Muscle layer of duodenum (tissue), 2 donors: ENCODE results near the gene NEURL1B.
A peak's percentile ranks its signal among the peaks of the same experiment; 100 is the strongest.

Experiments used
- H3K27ac ChIP-seq: one replicate; pipeline ENCODE4 v1.7.0; 2013; ENCODE audit warnings: mild to moderate bottlenecking, low read length
- H3K27me3 ChIP-seq: one replicate; pipeline ENCODE4 v1.7.0; 2013; ENCODE audit warnings: low read depth, mild to moderate bottlenecking, control low read depth, low read length
- H3K36me3 ChIP-seq, 2 donors: one replicate each; pipeline ENCODE4 v1.7.0; 2013; ENCODE audit warnings: low read length in 2 of 2, control low read depth in 1 of 2, mild to moderate bottlenecking in 1 of 2; ENCODE audit not compliant: insufficient read depth in 2 of 2, control insufficient read depth in 1 of 2
- H3K4me1 ChIP-seq, 2 donors: one replicate each; pipeline ENCODE4 v1.7.0; 2013; ENCODE audit warnings: low read length in 2 of 2, mild to moderate bottlenecking in 2 of 2, control low read depth in 1 of 2, moderate library complexity in 1 of 2; ENCODE audit not compliant: insufficient read depth in 2 of 2, control insufficient read depth in 1 of 2
- H3K4me3 ChIP-seq, 2 donors: one replicate each; pipeline ENCODE4 v1.7.0; 2013; ENCODE audit warnings: low read length in 2 of 2, low read depth in 1 of 2, mild to moderate bottlenecking in 1 of 2
- H3K9me3 ChIP-seq, 2 donors: one replicate each; pipeline ENCODE4 v1.7.0; 2013; ENCODE audit warnings: low read length in 2 of 2, control low read depth in 1 of 2, mild to moderate bottlenecking in 1 of 2; ENCODE audit not compliant: control insufficient read depth in 1 of 2
- donor health status: healthy.

The NEURL1B gene

GRCh38 chr5:172732201-172732865 lies 91.3 kb downstream of the NEURL1B start:
- H3K27ac ChIP-seq, result peak overlapping the region; percentile 98
- H3K9me3 ChIP-seq, result no peaks in the 10 kb centered on the region
- no peaks in the 10 kb centered on the region for H3K36me3 ChIP-seq
- peak overlapping the region in 1 of 2 donors; percentile 2 for H3K4me3 ChIP-seq
- no peaks in the 10 kb centered on the region for H3K27me3 ChIP-seq
- H3K4me1 ChIP-seq, result peaks cover 10 to 17% of the 10 kb centered on the region in 2 donors

- Histone ChIP-seq H3K36me3 (no peaks in the 10 kb centered on the region), H3K9me3 (no peaks in the 10 kb centered on the region), H3K27ac (peak overlapping the region; percentile 98), H3K27me3 (no peaks in the 10 kb centered on the region), H3K4me1 (peaks cover 10 to 17% of the 10 kb centered on the region in 2 donors), H3K4me3 (peak overlapping the region in 1 of 2 donors; percentile 2)
Measured at GRCh38 chr5:172733131-172733973, 92.3 kb downstream of the NEURL1B start.

GRCh38 chr5:172733974-172734346 lies 92.9 kb downstream of the NEURL1B start:
- no peaks in the 10 kb centered on the region for H3K9me3 ChIP-seq
- no peak overlapping the region for H3K4me3 ChIP-seq
- H3K27ac ChIP-seq, result peak overlapping the region; percentile 98
- no peaks in the 10 kb centered on the region for H3K36me3 ChIP-seq
- no peaks in the 10 kb centered on the region for H3K27me3 ChIP-seq
- peaks cover 10 to 17% of the 10 kb centered on the region in 2 donors for H3K4me1 ChIP-seq

- Histone ChIP-seq H3K27me3 (no peaks in the 10 kb centered on the region), H3K4me1 (peaks cover 10 to 17% of the 10 kb centered on the region in 2 donors), H3K4me3 (no peak overlapping the region), H3K36me3 (no peaks in the 10 kb centered on the region), H3K9me3 (no peaks in the 10 kb centered on the region), H3K27ac (peak overlapping the region; percentile 61)
Measured at GRCh38 chr5:172735141-172735831, 94.2 kb downstream of the NEURL1B start.

GRCh38 chr5:172736508-172737135 lies 95.6 kb downstream of the NEURL1B start:
- Histone ChIP-seq H3K27me3 (no peaks in the 10 kb centered on the region), H3K27ac (peak overlapping the region; percentile 64), H3K4me1 (peaks cover 10 to 17% of the 10 kb centered on the region in 2 donors), H3K9me3 (no peaks in the 10 kb centered on the region), H3K36me3 (no peaks in the 10 kb centered on the region), H3K4me3 (no peak overlapping the region)

GRCh38 chr5:172739375-172739774 lies 98.3 kb downstream of the NEURL1B start:
- no peak overlapping the region for H3K4me3 ChIP-seq
- no peaks in the 10 kb centered on the region for H3K36me3 ChIP-seq
- no peaks in the 10 kb centered on the region for H3K9me3 ChIP-seq
- peak overlapping the region; percentile 63 for H3K27ac ChIP-seq
- no peaks in the 10 kb centered on the region for H3K27me3 ChIP-seq
- peaks cover 0 to 7% of the 10 kb centered on the region in 2 donors for H3K4me1 ChIP-seq

GRCh38 chr5:172740428-172741205 lies 99.6 kb downstream of the NEURL1B start:
- Histone ChIP-seq H3K9me3 (no peaks in the 10 kb centered on the region), H3K4me1 (peaks cover 0 to 3% of the 10 kb centered on the region in 2 donors), H3K4me3 (no peak overlapping the region), H3K27ac (peak overlapping the region; percentile 78), H3K36me3 (no peaks in the 10 kb centered on the region), H3K27me3 (no peaks in the 10 kb centered on the region)
